Caco-2 (cell line): Measurements from ENCODE around the gene MFAP1. TPM values are rescaled to one million over a fixed set of nuclear protein-coding genes. Genes with fewer than 3 reads are reported as not detected.

Experiments
- BruUV-seq: library from RNA; stranded (reverse); fragments of 400-500 nt; replicated peaks from 2 replicates; lab custom pipeline; 2021; lab: Mats Ljungman, UMichigan
- CTCF ChIA-PET: fragments of 300-600 bp; sonication (Branson Sonifier 250); formaldehyde crosslinking; loops from one replicate; lab custom pipeline; 2022; ENCODE audit warnings: antibody characterized with exemption; lab: Charles Lee
- POLR2A ChIA-PET: fragments of 300-600 bp; sonication (Branson Sonifier 250); formaldehyde crosslinking; loops from one replicate; lab custom pipeline; 2022; ENCODE audit warnings: antibody characterized with exemption; lab: Charles Lee
- DNase-seq, 2 experiments: peaks; one replicate each; pipeline versions ENCODE4 v3.0.0 to v3.0.0-alpha.2; 2020 to 2022
- H3K27me3 ChIP-seq: replicated peaks from 2 replicates; pipeline ENCODE4 v1.6.0; 2011; ENCODE audit warnings: low read length; ENCODE audit not compliant: control insufficient read depth, insufficient read depth
- H3K36me3 ChIP-seq: 2 replicates; pipeline ENCODE4 v1.5.1; 2011; ENCODE audit warnings: low read length; ENCODE audit not compliant: control insufficient read depth, insufficient read depth
- H3K4me1 ChIP-seq: fragments of 250-450 bp; sonication (Bioruptor Pico); 2 replicates; pipeline ENCODE4 v1.5.1; 2020; ENCODE audit warnings: mild to moderate bottlenecking
- H3K4me3 ChIP-seq: 2 replicates; pipeline ENCODE4 v1.5.1; 2011; ENCODE audit warnings: low read depth, mild to moderate bottlenecking, control low read depth, low read length
- H3K9me3 ChIP-seq: fragments of 250-450 bp; sonication (Bioruptor Pico); 2 replicates; pipeline ENCODE4 v1.5.1; 2020; ENCODE audit warnings: mild to moderate bottlenecking, moderate library complexity
- H3K27ac Mint-ChIP-seq: one replicate; pipeline ENCODE4 v1.8.0; 2022; ENCODE audit warnings: mixed read lengths; ENCODE audit not compliant: unreplicated experiment
- H3K27me3 Mint-ChIP-seq: one replicate; pipeline ENCODE4 v1.8.0; 2022; ENCODE audit warnings: mixed read lengths; ENCODE audit not compliant: insufficient read depth, unreplicated experiment
- H3K36me3 Mint-ChIP-seq: one replicate; pipeline ENCODE4 v1.8.0; 2022; ENCODE audit warnings: mild to moderate bottlenecking, mixed read lengths; ENCODE audit not compliant: insufficient read depth, unreplicated experiment
- H3K4me1 Mint-ChIP-seq: one replicate; pipeline ENCODE4 v1.8.0; 2022; ENCODE audit warnings: low read depth, mixed read lengths; ENCODE audit not compliant: unreplicated experiment
- H3K4me3 Mint-ChIP-seq: one replicate; pipeline ENCODE4 v1.8.0; 2022; ENCODE audit warnings: mild to moderate bottlenecking, moderate library complexity, mixed read lengths; ENCODE audit not compliant: unreplicated experiment
- H3K9me3 Mint-ChIP-seq: one replicate; pipeline ENCODE4 v1.8.0; 2022; ENCODE audit warnings: mixed read lengths; ENCODE audit not compliant: unreplicated experiment
- intact Hi-C: fragments of 100-400 bp; cut with micrococcal nuclease; formaldehyde crosslinking; loops from one replicate; pipeline ENCODE4 v1.10.0; 2022; ENCODE audit not compliant: unreplicated experiment
- microRNA-seq: library from miRNA; unstranded; fragments of <30 nt; microRNA quantifications from one replicate; pipeline ENCODE4 v1.2.0, GENCODE V29; 2022
- total RNA-seq: library from RNA; stranded (reverse); gene quantifications from 2 replicates; pipeline ENCODE4 v1.2.3, GENCODE V29; 2022
- TF ChIP-seq, protein P1 (sequence below), 2 experiments: fragments of 200-600 bp in 1 of 2; IDR thresholded peaks; 1 replicate in 1 of 2; 2 replicates in 1 of 2; pipeline versions ENCODE4 v1.5.1 to v1.8.0; 2011 to 2022; ENCODE audit warnings: antibody characterized with exemption in 1 of 2, control low read depth in 1 of 2, inconsistent platforms in 1 of 2, low read depth in 1 of 2, low read length in 1 of 2, mild to moderate bottlenecking in 1 of 2, moderate library complexity in 1 of 2; ENCODE audit not compliant: insufficient read depth in 1 of 2, severe bottlenecking in 1 of 2, unreplicated experiment in 1 of 2

MFAP1 gene
- total RNA-seq, 1 experiment from 2014 or later = 37.1 TPM

DNA sequence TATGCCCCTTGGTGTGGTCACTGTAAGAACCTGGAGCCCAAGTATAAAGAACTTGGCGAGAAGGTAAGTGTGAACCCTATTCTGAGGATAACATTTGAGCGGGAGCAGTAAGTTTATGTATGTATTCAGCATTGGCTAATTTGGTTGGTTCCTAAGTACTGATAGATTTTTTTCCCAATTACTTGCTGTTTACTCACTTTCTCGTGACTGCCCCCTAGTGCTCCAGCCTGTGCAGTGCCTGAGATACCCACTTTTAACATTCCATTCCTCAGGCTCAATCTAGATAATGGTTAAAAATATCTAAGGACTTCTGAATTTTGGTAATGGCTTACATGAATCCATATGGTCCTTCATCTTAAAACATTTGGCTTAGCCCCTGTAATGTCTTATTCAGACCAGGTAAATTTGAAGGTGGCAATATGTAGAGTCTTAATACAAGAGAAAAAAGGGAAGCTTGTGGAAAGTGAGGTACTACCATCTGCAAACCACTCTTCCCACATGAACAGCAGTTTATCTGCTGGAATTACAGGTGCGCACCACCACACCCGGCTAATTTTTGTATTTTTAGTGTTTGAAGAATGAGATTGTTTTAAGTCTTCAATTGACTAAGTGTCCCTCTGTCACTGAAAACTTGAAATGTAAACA lies 54.8 kb downstream of the MFAP1 start:
- TF ChIP-seq, protein P1, sequence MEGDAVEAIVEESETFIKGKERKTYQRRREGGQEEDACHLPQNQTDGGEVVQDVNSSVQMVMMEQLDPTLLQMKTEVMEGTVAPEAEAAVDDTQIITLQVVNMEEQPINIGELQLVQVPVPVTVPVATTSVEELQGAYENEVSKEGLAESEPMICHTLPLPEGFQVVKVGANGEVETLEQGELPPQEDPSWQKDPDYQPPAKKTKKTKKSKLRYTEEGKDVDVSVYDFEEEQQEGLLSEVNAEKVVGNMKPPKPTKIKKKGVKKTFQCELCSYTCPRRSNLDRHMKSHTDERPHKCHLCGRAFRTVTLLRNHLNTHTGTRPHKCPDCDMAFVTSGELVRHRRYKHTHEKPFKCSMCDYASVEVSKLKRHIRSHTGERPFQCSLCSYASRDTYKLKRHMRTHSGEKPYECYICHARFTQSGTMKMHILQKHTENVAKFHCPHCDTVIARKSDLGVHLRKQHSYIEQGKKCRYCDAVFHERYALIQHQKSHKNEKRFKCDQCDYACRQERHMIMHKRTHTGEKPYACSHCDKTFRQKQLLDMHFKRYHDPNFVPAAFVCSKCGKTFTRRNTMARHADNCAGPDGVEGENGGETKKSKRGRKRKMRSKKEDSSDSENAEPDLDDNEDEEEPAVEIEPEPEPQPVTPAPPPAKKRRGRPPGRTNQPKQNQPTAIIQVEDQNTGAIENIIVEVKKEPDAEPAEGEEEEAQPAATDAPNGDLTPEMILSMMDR (IDR thresholded peaks at IDR 0.05; ENCODE audit: insufficient read depth in 1 of 2, low read depth in 1 of 2, low read length in 1 of 2, severe bottlenecking in 1 of 2, unreplicated experiment in 1 of 2) = peak; percentile 62 to 77
- Mint-ChIP-seq H3K4me3 (no peak overlapping the region), H3K4me1 (no peaks in the 10 kb centered on the region), H3K27ac (no peak overlapping the region), H3K27me3 (no peaks in the 10 kb centered on the region), H3K36me3 (peaks cover 85% of the 10 kb centered on the region), H3K9me3 (no peaks in the 10 kb centered on the region)
- Histone ChIP-seq H3K4me1 (no peaks in the 10 kb centered on the region), H3K9me3 (no peaks in the 10 kb centered on the region), H3K36me3 (peaks cover 1% of the 10 kb centered on the region; the same call in 1 of the 2 replicates), H3K27me3 (no peaks in the 10 kb centered on the region), H3K4me3 (no peak overlapping the region)
- CTCF ChIA-PET = no interaction called here
- POLR2A ChIA-PET = no interaction called here
- no TSS peak for BruUV-seq
- intact Hi-C loops = no loop called here
- peak; percentile 57 to 69 for DNase-seq

DNA sequence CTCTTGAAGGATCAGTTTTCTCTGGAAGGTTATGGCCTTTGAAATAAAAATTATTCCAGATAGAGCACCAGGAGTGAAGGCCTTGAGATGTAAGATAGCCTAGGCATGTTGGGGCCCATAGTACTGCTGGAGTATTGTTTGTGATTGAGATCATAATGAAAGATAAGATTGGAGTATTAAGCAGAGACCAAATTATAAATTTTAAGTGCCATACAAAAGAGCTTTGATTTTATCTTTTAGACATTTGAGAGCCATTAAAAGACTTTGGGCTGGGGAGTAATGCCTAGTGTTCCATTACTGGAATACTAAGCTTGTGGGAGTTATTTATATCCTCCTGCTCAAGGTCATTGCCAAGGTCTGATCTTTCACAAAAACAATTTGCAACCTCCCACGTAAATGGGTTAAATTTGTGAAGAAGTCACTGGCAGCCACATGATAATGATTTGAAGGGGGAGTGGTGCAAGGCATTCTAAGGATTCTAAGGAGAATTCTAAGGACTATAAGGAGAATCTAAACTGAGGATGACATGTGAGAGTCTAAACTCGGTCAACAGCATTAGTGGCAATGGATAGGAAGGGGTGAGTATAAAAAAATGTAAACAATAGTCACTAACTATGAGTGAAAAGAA lies 60.6 kb downstream of the MFAP1 start:
- no peak for DNase-seq
- TF ChIP-seq, protein P1 (IDR thresholded peaks at IDR 0.05; ENCODE audit: insufficient read depth in 1 of 2, low read depth in 1 of 2, low read length in 1 of 2, severe bottlenecking in 1 of 2, unreplicated experiment in 1 of 2) = no peak
- CTCF ChIA-PET = no interaction called here
- no peak overlapping the region for H3K27ac Mint-ChIP-seq
- H3K4me3 ChIP-seq = no peak overlapping the region
- H3K9me3 ChIP-seq = no peaks in the 10 kb centered on the region
- H3K4me3 Mint-ChIP-seq = no peak overlapping the region
- H3K36me3 ChIP-seq = no peaks in the 10 kb centered on the region; the same call in none of the 2 replicates
- no peaks in the 10 kb centered on the region for H3K4me1 ChIP-seq
- H3K36me3 Mint-ChIP-seq = peaks cover 97% of the 10 kb centered on the region
- POLR2A ChIA-PET = no interaction called here
- no peaks in the 10 kb centered on the region for H3K27me3 ChIP-seq
- H3K9me3 Mint-ChIP-seq = no peaks in the 10 kb centered on the region
- no TSS peak for BruUV-seq
- intact Hi-C loops = loop anchor here (5.0 kb wide), 1 partner anchor 432 kb away; the partner anchor contains the start of gene LCMT2
- H3K27me3 Mint-ChIP-seq = no peaks in the 10 kb centered on the region
- H3K4me1 Mint-ChIP-seq = no peaks in the 10 kb centered on the region

DNA sequence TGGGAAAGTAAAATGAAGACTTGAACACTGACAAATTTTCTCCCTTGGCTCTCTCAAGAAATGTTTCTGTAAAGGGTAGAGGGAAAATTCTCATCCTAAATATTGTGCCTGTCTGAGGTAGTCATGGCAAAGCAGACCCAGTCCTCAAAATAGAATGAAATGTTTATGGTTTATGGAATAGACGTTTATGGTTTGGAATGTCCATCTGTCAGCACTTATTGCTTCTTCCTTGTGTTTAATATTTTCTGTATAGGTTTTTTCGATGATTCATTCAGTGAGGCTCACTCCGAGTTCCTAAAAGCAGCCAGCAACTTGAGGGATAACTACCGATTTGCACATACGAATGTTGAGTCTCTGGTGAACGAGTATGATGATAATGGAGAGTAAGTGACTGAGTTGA lies 61.7 kb downstream of the MFAP1 start:
- no peak for DNase-seq
- TF ChIP-seq, protein P1 (IDR thresholded peaks at IDR 0.05; ENCODE audit: insufficient read depth in 1 of 2, low read depth in 1 of 2, low read length in 1 of 2, severe bottlenecking in 1 of 2, unreplicated experiment in 1 of 2) = no peak
- BruUV-seq = no TSS peak
- Mint-ChIP-seq H3K9me3 (no peaks in the 10 kb centered on the region), H3K27me3 (no peaks in the 10 kb centered on the region), H3K27ac (no peak overlapping the region), H3K4me1 (no peaks in the 10 kb centered on the region), H3K36me3 (peaks cover 97% of the 10 kb centered on the region), H3K4me3 (no peak overlapping the region)
- intact Hi-C loops = loop anchor here (5.0 kb wide), 1 partner anchor 431 kb away; the partner anchor contains the start of gene LCMT2
- no peaks in the 10 kb centered on the region; the same call in none of the 2 replicates for H3K36me3 ChIP-seq
- no peaks in the 10 kb centered on the region for H3K4me1 ChIP-seq
- ChIA-PET CTCF (no interaction called here), POLR2A (no interaction called here)
- no peaks in the 10 kb centered on the region for H3K27me3 ChIP-seq
- H3K9me3 ChIP-seq = no peaks in the 10 kb centered on the region
- H3K4me3 ChIP-seq = no peak overlapping the region

Small RNAs within 50 kb of the gene (microRNA-seq; reads per million reads assigned to microRNA genes)
- not detected for gene MIR1282

Other genes with a start within 250 kb of the MFAP1 start
- 36.3 and 38.9 TPM in 2 replicates for gene PPIP5K1, start 234.5 kb downstream of the MFAP1 start, total RNA-seq
- 0.93 and 1.6 TPM in 2 replicates for gene CKMT1B, start 230.7 kb downstream of the MFAP1 start, total RNA-seq
- gene STRC, start 205.9 kb downstream of the MFAP1 start, total RNA-seq = 0.07 TPM in 1 of 2 replicates, not detected in the other
- gene CATSPER2, start 175.8 kb downstream of the MFAP1 start, total RNA-seq = 1.4 and 2.4 TPM in 2 replicates
- gene CKMT1A, start 130.8 kb downstream of the MFAP1 start, total RNA-seq = 1.5 and 3.0 TPM in 2 replicates
- gene PDIA3, start 78.3 kb downstream of the MFAP1 start, total RNA-seq = 545 and 548 TPM in 2 replicates
- 0.18 TPM in 1 of 2 replicates, not detected in the other for gene ELL3, start 47.7 kb downstream of the MFAP1 start, total RNA-seq
- gene SERF2, start 32.4 kb downstream of the MFAP1 start, total RNA-seq = 816 and 823 TPM in 2 replicates
- 0.21 and 0.23 TPM in 2 replicates for gene SERINC4, start 24.5 kb downstream of the MFAP1 start, total RNA-seq
- gene HYPK, start 24.1 kb downstream of the MFAP1 start, total RNA-seq = 17.9 and 20.4 TPM in 2 replicates
- gene WDR76, start 2.3 kb upstream of the MFAP1 start, total RNA-seq = 25.3 and 26.9 TPM in 2 replicates